Embryonic facial prominence (tissue), 1 donor: ENCODE measurements around the gene DIPK1C.
A peak's percentile ranks its signal among the peaks of the same experiment; 100 is the strongest.
"Not testable (repeated sequence)": the region's sequence is repeated elsewhere in the genome, so short reads cannot be mapped to it uniquely, and the experiment has no call there.

Experiments
- DNase-seq: peaks from one replicate; pipeline ENCODE4 v3.0.0-alpha.2; 2016; ENCODE audit errors: extremely low spot score

Gene DIPK1C

GRCh38 chr18:74457043-74457724, at the start of gene DIPK1C:
DIPK1C (minus strand) TSS chr18:74457308; CDS start chr18:74457259, 49 bp downstream.
- no peak for DNase-seq

DNA sequence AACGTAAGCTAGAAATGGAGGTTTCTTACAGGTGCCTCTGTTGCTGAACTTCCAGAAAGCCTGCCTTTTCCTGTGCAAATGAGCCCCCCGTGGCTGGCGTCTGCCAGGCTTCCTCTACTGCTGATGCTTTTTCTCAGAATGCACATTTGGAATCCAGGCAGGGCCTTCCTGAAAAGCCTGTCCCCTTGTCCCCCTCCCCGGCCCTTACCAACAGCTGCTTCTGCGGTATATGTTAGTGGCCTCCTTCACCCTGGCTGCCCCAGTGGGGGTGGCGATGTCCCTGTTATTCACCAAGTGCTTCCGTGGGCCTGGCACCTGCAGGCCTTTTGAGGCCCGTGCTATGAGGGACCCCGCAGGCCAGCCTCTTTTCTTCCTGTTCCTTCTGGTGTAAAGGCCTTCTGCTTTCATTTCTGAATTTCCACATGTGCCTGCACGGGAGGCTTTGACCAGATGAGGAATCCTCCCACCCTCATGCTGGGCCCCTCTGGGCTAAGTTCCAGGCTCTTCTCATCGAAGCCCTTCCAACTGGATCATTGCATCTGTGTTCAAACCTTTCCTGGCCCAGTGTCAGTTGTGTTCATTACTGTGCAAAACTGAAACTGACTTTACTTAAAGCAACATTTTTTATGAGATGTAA, 49.5 kb upstream of the DIPK1C start:
- DNase-seq, result peak; percentile 25

DNA sequence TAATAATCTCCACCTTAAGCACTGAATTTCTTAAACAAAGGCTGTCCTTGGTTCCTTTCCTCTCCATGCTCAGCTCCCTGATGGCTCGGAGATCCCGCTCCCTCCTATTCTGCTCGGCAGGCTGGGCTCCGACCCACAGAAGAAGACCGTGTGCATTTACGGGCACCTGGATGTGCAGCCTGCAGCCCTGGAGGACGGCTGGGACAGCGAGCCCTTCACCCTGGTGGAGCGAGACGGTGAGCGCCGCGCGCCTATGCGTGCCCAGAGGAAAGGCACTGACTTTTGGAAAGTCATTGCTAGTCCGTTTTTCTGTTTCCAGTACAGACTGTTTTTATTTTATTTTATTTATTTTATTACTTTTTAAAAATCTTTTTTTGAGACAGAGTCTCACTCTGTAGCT, 48.7 kb upstream of the DIPK1C start:
- DNase-seq, result no peak

DNA sequence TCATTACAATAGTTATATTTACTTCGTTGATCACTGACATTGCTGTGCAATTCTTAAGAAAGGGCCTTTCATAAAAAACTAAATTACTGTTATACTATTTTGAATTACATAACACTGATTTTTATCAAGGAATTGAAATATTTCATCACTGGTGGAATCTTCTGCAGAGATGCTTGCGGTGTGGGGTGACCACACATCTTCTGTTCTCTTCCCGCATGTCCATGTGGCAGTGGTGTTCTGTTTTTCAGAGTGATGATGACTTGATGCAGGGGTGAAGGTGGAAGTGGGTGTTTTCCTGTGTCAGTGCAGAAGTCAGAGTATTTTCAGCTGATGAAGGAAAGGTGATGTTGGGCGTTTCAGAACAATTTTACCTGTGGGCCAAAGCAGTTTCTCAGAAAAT, 46.0 kb upstream of the DIPK1C start:
- DNase-seq, result no peak

DNA sequence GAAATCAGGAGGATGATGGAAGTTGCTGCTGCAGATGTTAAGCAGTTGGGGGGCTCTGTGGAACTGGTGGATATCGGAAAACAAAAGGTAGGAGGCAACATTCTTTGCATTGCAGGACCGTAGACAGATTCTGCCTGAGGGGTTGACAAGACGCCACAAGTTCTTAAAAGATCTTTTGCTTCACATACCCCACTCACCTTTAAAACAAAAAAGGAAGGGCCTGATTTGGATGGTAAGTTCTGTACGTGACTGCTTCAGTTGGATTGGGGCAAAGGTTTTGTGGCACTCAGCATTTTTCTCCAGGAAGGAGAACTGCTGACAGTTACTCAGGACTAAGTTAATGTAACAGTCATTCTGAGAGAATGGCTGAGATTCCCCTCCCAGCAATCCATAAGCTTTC, 44.3 kb upstream of the DIPK1C start:
- DNase-seq, result no peak

- DNase-seq, result not testable (repeated sequence)
Measured at GRCh38 chr18:74500774-74501173, 43.7 kb upstream of the DIPK1C start.

GRCh38 chr18:74500372-74500771, 43.3 kb upstream of the DIPK1C start:
- no peak for DNase-seq

GRCh38 chr18:74499633-74500032, 42.5 kb upstream of the DIPK1C start:
- no peak for DNase-seq

DNA sequence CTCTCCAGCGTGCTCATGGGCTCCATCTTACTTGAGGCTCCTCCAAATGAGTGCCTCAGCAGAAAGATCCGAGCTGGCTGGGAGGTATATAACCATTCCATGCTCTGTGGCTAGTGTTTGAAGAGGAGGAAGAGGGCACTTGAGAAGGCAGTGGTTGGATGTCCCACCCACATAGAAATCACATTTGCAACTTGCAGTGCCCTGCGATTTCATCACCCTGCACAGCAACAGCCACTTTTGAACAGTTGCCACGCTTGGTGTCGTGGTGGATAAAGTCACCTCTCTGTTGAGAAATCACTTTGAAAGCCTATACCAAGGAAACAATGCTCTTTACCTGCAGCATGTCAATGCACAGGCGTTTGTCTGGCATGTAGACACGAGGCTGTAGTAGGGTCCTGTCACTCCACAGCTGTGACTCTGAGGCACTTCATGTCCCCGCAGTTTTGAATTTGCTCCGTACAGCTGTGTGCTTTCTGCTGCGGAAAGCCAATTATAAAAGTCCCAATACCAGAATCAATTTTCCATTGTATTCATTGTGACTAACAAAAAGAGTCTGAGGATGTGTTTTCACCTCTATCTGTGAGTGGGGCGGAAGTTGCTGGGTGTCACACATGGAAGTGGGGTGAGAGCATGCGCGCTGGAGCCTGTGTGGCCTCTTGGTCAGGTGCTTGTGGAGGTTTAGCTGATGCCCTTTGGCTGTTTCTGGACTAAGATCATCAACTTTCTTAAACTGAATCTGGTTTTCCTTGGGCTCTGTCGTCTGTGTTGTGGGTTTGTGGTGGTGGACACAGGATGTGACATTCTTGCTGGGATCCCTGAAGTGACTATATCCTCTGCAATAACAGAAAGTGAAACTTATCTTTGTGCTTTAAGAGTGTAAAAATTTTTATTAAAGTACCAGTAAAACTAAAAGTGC, 41.9 kb upstream of the DIPK1C start:
- DNase-seq, result no peak

GRCh38 chr18:74497778-74498177, 40.7 kb upstream of the DIPK1C start:
- DNase-seq, result no peak

- DNase-seq, result no peak
Measured at GRCh38 chr18:74497324-74497676, 40.2 kb upstream of the DIPK1C start.

DNA sequence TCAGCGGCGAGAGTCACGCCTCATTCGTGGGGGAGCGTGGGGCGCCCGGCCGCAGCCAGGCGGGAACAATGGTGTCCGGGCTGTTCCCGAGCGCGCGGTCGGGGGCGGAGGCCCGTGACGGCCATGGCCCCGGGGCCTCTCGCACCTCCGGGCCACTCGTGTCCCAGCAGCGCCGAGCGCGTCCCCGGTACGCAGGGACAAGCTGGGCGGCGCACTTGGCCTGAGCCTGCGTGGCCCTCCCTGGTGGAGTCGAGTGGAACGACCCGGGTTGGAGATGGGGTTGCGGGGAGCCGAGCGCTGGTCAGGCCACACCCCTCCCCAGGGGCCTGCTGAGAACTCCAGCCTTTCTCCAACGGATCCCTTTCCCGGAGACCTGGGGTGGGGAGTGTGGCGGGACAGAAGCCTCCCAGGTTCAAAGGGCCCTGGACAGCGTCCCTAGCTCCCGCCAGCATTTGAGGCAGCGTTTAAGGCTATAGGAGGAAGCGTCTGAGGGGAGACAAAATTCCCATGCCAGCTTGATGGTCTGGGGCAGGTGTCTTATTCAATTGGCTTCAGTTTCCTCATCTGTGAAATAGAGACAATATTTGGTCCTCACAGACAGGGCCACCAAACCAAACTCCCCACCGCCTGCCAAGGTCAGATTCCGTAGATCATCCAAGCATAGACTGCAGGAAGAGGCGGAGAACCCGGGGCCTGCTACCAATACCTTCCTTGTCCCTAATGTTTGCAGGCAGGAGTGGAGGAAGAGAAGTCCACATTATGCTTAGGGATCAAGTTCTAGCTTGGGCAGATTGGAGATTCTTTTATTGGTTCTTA, 39.6 kb upstream of the DIPK1C start:
- DNase-seq, result no peak

DNA sequence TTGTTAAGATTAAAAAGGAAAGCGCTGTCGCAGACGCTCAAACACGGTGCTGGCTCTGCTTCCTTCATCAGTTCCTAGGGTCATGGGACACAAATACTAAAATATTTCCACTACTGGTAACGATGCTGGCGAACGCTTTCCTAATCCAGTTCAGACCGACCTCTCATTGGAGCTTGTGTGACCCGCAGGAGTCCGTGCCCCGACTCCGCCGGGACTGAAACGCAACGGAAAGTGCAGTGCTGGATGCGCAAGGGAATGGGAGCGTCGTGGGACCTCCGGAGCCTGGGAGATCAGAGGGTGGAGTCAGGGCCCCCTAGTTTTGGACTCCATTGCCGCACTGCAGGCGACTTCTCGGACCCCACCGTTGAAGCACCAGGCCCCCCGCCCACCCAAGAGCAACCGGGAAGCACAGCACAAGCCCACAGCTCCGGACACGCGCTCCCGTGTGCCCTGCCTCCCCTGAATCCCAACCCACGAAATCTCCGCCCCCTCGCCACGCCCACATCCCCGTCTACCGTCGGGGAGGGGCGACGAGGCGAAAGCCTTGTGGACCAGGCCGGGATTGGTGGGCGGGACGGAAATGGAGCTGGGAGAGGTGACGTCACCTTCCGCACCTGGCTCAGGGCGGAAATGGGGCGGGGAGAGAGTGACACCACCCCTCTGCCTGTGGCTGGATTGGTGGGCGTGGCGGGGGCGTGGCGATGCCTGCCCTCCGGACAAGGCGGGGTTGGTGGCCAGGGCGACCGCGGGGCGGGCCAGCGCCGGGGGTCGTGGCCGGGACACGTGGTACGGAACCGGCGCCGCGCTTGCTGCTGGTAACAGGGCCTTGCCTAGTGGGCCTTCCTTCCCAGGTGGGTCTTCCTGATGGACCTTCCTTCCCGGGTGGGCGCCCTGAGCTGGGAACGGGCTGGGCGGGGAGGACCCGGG, 38.7 kb upstream of the DIPK1C start, which contains the start of gene CNDP2:
TSS of gene CNDP2 (plus strand) at position 783 of the 927 bp plus-strand sequence. CDS start 3,611 bp downstream, outside the sequence.
- peak; percentile 94 for DNase-seq

DNA sequence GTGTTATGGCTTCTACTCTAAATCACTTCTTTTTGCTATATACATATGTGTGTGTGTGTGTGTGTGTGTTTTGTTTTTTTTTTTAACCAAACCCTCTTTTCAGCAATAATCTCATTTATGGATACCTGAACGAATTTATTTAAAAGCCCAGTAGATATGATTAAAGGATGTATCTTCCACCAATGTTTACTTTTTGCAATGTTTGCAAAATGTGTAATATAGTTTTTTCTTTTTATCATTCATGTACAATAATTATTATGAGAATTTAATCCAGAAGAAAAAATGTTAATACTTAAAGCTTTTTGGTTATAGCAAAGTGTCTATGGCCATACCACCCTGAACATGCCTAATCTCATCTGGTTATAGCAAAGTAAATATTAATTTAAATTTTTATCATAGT, 37.4 kb upstream of the DIPK1C start:
- DNase-seq, result no peak

- DNase-seq, result peak; percentile 52
Measured at GRCh38 chr18:74493689-74494088, 36.6 kb upstream of the DIPK1C start.

- DNase-seq, result no peak
Measured at GRCh38 chr18:74492259-74492658, 35.2 kb upstream of the DIPK1C start.

- no peak for DNase-seq
Measured at GRCh38 chr18:74489676-74490075, 32.6 kb upstream of the DIPK1C start.

DNA sequence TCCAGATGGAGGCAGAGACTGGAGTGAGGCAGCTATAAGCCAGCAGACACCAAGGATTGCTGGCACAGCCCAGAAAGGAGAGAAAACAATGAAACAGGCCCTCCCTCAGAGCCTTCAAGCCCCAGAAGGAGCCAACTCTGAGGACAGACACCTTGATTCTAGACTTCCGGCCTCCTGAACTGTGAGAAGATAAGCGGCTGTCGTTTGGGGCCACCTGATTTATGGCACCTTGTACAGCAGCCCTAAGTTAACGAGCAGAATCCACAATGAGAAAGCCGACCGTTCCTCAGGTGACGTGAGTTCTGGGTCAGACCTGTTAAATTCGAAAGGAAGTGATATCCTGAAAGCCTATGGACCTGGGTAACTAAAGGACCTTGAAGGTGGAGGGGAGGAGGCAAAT, 31.8 kb upstream of the DIPK1C start:
- DNase-seq, result no peak

DNA sequence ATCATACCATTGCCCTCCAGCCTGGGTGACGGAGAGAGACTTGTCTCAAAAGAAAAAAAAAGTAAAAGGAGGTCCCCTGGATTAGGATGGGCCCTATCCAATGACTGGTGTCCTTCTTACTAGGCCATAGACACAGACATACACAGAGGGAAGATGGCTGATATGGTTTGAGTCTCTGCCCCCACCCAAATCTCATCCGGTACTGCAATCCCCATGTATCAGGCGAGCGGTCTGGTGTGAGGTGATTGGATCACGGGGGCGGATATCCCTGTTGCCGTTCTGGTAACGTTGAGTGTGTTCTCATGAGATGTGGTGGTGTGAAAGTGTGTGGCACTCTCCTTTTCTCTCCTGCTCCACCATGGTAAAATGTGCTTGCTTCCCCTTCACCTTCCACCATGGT, 31.2 kb upstream of the DIPK1C start:
- no peak for DNase-seq

- DNase-seq, result no peak
Measured at GRCh38 chr18:74486119-74486849, 29.2 kb upstream of the DIPK1C start.
